Activated B cell treated with CpG ODN at 0.5 μM for 24 hours (primary cell): Measurements from ENCODE around the gene KCNQ1. TPM values are rescaled to one million over a fixed set of nuclear protein-coding genes. Genes with fewer than 3 reads are reported as not detected.

Experiments
- ATAC-seq: fragments of 200-7000 bp; cut with Tn5 transposase; one replicate; pipeline ENCODE4 v1.10.0; 2021; ENCODE audit warnings: low read depth, mild to moderate bottlenecking, moderate library complexity
- CTCF ChIA-PET: fragments of 350-600 bp; sonication (Branson Sonifier 250); formaldehyde crosslinking; loops from one replicate; lab custom pipeline; 2021; ENCODE audit warnings: antibody characterized with exemption; lab: Charles Lee
- POLR2A ChIA-PET: fragments of 350-600 bp; sonication (Branson Sonifier 250); formaldehyde crosslinking; loops from one replicate; lab custom pipeline; 2021; ENCODE audit warnings: antibody characterized with exemption; lab: Charles Lee
- DNase-seq: peaks from one replicate; pipeline ENCODE4 v3.0.0; 2022
- H3K27ac Mint-ChIP-seq: one replicate; pipeline ENCODE4 v1.8.0; 2020; ENCODE audit warnings: mixed read lengths
- H3K27me3 Mint-ChIP-seq: one replicate; pipeline ENCODE4 v1.8.0; 2021; ENCODE audit warnings: mixed read lengths
- H3K36me3 Mint-ChIP-seq: one replicate; pipeline ENCODE4 v1.8.0; 2021; ENCODE audit warnings: low read depth, mixed read lengths
- H3K4me1 Mint-ChIP-seq: one replicate; pipeline ENCODE4 v1.8.0; 2021; ENCODE audit warnings: mixed read lengths
- H3K4me3 Mint-ChIP-seq: one replicate; pipeline ENCODE4 v1.8.0; 2020; ENCODE audit warnings: mild to moderate bottlenecking, mixed read lengths
- H3K9me3 Mint-ChIP-seq: one replicate; pipeline ENCODE4 v1.8.0; 2020; ENCODE audit warnings: mixed read lengths
- CTCF ChIP-seq: fragments of 200-600 bp; IDR thresholded peaks from one replicate; pipeline ENCODE4 v1.8.0; 2022; ENCODE audit warnings: antibody characterized with exemption, mild to moderate bottlenecking
- intact Hi-C: fragments of 100-400 bp; cut with micrococcal nuclease; formaldehyde crosslinking; loops from one replicate; pipeline ENCODE4 v1.15.1; 2024
- total RNA-seq: library from RNA; stranded (reverse); gene quantifications from 2 replicates; pipeline ENCODE4 v1.2.3, GENCODE V29; 2022

KCNQ1 gene
- total RNA-seq, 1 donor from 2014 or later, result 6.5 TPM

- intact Hi-C loops, result no loop called here
- H3K27me3 Mint-ChIP-seq, result no peaks in the 10 kb centered on the region
- CTCF ChIA-PET, result no interaction called here
- no peaks in the 10 kb centered on the region for H3K9me3 Mint-ChIP-seq
- no peak overlapping the region for H3K4me3 Mint-ChIP-seq
- POLR2A ChIA-PET, result no interaction called here
- TF ChIP-seq CTCF, result no peak
- no peak overlapping the region for H3K27ac Mint-ChIP-seq
- peaks cover 2% of the 10 kb centered on the region for H3K36me3 Mint-ChIP-seq
- DNase-seq (no peak), ATAC-seq (no peak)
- H3K4me1 Mint-ChIP-seq, result no peaks in the 10 kb centered on the region
Observed at GRCh38 chr11:2746401-2747247, 301.8 kb downstream of the KCNQ1 start.

- Mint-ChIP-seq H3K4me1 (no peaks in the 10 kb centered on the region), H3K36me3 (peaks cover 6% of the 10 kb centered on the region), H3K27me3 (no peaks in the 10 kb centered on the region), H3K4me3 (no peak overlapping the region), H3K9me3 (no peaks in the 10 kb centered on the region), H3K27ac (no peak overlapping the region)
- DNase-seq, result no peak
- CTCF ChIA-PET, result no interaction called here
- no peak for TF ChIP-seq CTCF
- intact Hi-C loops, result no loop called here
- no peak for ATAC-seq
- POLR2A ChIA-PET, result no interaction called here
Observed at GRCh38 chr11:2747248-2748027, 302.6 kb downstream of the KCNQ1 start.

GRCh38 chr11:2748061-2748813, 303.4 kb downstream of the KCNQ1 start:
- peaks cover 9% of the 10 kb centered on the region for H3K36me3 Mint-ChIP-seq
- H3K27me3 Mint-ChIP-seq, result no peaks in the 10 kb centered on the region
- no peaks in the 10 kb centered on the region for H3K4me1 Mint-ChIP-seq
- ATAC-seq, result no peak
- H3K4me3 Mint-ChIP-seq, result no peak overlapping the region
- ChIA-PET POLR2A (no interaction called here), CTCF (no interaction called here)
- H3K27ac Mint-ChIP-seq, result no peak overlapping the region
- intact Hi-C loops, result no loop called here
- TF ChIP-seq CTCF, result no peak
- DNase-seq, result no peak
- H3K9me3 Mint-ChIP-seq, result no peaks in the 10 kb centered on the region

GRCh38 chr11:2748814-2749554, 304.2 kb downstream of the KCNQ1 start:
- ChIA-PET POLR2A (no interaction called here), CTCF (no interaction called here)
- no peak overlapping the region for H3K4me3 Mint-ChIP-seq
- ATAC-seq (no peak), DNase-seq (no peak)
- intact Hi-C loops, result no loop called here
- no peak overlapping the region for H3K27ac Mint-ChIP-seq
- H3K4me1 Mint-ChIP-seq, result no peaks in the 10 kb centered on the region
- no peaks in the 10 kb centered on the region for H3K27me3 Mint-ChIP-seq
- H3K9me3 Mint-ChIP-seq, result peaks cover 3% of the 10 kb centered on the region
- TF ChIP-seq CTCF, result no peak
- H3K36me3 Mint-ChIP-seq, result peaks cover 13% of the 10 kb centered on the region
